GM19452 (cell line): ENCODE measurements around the gene COL18A1.
"Not testable (repeated sequence)": the region's sequence is repeated elsewhere in the genome, so short reads cannot be mapped to it uniquely, and the experiment has no call there.

Source experiments
- ATAC-seq: cut with Tn5 transposase; IDR thresholded peaks from one replicate; pipeline ENCODE4 v1.9.1; 2021; ENCODE audit not compliant: unreplicated experiment

COL18A1 gene

DNA sequence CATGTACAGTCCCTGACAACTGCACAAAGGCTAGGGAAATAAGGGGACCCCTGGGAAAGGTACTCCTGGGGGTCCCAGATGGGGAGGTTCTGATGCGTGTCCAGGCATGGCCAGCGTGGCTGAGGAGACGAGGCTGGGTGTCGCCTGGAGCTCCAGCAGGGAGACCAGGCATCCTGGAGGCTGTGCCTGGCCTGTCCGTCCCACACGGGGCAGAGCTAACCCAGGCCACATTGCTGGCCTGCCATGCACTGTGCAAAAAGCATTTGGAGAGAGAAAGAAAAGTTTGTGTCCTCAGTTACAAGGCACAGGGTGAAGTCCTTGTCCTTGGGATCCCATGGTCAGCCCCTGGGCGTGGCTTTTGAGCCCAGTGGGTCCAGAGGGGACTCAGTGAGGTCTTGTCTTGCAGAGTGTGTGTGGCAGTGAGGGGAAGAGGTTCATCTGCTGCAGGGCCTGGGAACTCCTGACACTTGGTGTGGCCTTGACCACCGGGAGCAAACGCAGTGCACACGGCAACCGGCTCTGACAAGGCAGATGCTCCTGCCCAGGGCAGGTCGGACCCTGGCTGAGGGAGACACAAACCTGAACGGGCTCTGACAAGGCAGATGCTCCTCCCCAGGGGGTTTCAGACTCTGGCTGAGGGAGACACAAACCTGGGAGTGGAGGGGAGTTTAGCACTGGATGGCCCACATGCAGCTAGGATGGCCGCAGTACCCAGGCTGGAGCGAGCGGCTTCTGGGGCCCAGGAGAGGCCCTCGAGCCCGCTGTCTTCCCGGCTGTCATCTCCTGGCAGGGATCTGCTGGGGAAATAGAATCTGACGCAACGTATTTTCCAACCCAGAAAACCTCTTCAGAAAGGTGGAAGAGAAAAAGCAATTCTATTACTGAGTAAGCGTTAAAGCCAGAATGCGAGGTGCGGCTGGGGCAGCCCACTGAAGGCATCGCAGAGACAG is 37.3 kb upstream of the COL18A1 start:
- no peak for ATAC-seq

DNA sequence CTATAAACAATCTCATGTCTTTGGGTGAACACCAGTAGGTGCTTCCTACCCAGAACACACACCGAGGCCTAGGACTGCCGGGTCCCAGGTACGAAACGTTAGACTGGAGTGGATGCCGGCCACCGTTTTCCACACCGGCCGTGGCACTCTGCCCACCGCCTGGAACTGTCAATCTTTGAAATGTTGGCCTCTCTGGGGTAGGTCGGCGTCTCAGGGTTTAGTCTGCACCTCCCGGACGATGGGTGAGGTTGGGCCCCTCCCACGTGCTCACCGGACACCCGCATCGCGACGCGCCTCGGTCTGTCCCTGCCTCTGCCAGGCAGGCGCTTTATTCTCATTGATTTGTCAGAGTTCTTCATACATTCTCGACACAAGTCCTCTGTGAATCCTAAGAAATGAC is 35.9 kb upstream of the COL18A1 start:
- not testable (repeated sequence) for ATAC-seq

DNA sequence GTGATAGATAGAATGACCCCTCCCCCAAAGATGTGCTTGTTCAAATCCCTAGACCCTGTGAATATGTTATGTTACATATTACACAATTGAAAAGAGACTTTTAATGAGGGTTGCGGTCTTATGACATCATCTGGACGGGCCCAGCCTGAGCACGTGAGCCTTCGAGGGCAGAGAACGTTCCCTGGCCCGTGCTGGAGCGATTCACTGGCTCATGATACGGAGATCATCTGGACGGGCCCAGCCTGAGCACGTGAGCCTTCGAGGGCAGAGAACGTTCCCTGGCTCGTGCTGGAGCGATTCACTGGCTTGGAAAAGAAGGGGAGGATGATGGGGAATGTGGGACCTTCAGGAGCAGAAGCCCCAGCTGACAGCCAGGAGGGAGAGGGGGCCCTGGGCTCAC is 34.4 kb upstream of the COL18A1 start:
- no peak for ATAC-seq

DNA sequence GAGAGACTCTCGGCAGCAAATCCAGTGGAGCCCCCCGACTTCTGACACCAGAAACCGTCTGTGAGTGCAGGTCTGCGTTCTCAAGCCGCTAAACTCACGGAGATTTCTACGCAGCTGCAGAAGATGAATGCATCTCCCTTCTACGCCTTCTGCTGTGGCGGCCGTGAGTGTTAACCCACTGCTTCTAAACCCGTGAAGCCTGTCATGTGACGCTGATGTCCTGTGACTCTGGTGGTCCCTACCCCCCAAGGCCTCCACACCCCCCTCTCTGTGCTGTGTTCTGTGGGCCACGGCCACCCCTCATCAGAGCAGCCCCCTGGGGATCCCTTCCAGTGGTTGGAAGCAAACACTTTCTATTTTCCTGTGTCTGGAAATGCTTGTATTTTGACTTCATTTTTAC is 33.9 kb upstream of the COL18A1 start:
- no peak for ATAC-seq

DNA sequence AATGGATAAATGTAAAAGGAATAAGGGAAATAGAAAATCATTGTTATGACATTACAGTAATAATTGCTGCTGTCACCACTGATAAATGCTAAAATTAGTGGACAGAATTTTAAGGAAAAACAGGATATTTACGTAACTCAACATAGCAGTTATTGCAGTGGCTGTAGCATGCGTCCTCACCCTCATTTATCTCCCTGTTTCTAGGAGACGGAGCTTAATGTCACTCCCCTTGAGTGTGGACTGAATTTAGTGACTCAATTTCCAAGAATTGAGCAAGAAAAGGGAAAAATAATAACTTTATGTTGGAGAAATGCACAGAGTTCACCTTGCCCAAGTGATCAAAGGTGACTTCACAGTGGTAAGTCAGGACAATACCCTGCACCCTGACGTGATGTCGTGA is 33.3 kb upstream of the COL18A1 start:
- ATAC-seq = no peak

DNA sequence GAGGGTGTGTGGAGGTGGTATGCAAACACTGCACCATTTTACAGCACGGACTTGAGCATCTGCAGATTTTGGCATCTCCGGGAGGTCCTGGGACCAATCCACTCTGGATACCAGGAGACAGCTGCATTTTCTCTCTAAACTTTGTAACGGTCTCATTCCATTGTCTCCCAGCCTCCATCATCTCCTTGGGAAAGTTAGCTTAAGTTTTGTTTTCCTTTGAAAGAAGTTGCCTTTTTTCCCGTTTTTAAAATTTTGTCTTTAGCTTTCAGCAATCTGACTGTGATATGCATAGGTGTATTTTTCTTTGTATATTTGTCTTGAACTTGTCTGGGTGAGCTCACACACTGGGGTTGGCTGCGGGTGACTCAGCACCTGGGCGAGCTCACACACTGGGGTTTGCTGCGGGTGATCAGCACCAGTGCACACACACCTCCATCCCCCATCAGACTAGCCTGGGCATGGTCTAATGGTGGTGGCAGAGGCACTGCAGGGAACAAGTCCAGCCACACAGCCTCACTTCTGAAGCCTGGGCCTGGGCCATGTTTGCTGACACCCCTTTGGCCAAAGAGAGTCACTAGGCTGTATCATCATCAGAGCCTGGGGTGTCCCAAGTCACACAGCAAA is 32.1 kb upstream of the COL18A1 start:
- ATAC-seq = no peak

DNA sequence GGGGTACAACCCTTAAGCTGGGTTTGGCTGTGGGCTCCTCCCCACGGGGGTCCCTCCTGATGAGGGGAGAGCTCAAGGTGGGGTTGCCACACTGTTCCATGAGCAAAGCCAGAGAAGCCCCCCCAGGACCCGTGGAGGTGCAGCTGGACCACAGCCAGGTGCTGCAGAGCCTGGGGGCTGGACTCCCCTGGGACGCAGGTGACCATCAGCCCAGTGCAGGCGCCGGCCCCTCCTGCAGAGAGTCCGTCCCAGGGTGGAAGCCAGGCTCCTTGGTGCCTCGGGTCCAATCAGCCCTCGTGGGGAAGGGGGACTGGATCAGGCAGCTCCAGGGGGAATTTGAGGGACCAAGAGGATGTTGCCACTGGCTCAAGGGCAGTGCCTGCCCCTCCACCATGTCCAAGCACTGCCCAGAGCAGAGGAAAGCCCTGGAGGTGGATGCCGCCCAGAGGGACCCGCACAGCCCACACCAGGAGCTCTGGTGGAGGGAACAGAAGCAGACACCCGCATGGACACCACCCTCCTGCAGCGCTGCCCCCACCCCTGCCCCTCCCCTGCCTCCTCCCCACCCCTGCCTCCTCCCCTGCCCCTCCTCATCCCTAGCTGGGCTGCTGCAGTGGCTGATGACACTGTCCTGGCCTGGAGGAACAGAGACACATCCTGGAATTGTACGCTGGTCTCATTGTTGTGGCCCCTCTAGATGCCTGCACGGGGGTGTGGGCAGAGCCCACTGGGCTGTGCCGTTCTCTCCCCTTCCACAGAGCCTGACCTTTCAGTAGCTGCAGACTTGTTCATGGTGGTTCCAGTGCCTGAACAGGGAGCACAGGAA is 30.8 kb upstream of the COL18A1 start:
- no peak for ATAC-seq

DNA sequence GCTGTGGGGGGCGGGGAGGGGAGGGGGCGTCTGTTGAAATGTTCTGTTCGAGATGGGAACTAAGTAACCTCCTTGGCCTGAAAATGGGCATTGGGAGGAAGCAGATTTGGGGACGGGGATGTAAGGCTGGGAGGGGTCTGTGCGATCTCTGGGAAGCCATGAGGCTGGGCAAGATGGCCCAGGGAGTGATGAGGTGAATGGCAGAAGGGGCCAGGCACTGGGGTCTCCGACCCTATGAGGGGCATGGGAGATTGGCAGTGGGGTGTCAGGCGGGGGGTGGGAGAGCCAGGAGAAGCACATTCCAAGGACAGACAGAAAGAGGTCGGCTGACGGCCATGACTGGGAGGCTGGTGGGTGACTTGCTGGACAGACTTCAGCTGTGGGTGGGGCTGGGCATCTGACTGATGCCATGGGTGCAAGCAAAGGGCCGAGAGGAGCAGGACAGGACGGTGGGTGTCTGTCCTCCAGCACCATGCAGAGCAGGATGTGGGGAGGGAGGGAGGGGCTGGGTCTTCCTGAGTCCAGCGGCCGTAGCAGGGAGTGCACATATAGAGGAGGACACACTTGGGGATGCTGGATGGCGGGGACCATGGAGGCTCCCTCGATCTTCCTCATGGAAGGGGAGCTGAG is 30.0 kb upstream of the COL18A1 start:
- no peak for ATAC-seq

DNA sequence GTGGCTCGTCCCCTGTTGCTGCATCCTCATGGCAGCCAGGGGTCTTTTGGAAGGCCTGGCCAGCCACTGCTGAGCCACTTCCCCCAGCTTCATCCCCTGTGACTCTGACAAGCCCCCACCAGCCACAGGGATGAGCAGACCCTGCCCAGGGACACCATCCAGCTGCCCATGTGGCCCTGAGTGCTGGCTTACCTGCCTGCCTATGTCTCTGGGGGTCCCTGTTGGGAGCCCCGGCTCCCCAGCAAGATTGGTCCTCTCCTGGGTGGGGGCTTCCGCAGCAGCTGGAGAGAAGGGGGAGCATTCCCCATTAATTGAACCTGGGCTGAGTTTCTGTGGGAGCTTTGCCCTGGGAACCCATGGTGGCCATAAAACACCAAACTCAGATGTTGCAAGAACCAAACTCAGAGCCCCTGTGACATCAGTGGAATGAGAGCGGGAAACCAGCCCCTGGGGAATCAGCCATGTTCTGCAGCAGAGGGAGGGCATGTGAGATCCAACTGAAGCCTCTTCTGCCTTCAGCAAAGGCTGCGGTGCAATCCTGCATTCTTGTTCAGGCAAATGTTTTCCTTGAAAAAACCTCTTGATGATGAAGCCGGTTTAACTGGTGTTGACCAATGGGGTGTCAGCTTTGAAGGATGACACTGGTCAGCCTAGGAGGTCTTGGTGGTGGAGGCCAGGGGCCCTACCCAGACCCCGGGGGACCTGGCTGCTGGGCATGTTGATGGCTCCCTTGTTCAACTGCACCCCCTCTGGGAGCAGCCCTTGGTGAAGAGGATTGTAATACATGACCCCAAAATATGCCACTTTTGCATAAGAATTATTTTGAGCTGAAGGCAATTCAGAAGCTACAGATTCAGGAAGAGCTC is 28.3 kb upstream of the COL18A1 start:
- no peak for ATAC-seq

DNA sequence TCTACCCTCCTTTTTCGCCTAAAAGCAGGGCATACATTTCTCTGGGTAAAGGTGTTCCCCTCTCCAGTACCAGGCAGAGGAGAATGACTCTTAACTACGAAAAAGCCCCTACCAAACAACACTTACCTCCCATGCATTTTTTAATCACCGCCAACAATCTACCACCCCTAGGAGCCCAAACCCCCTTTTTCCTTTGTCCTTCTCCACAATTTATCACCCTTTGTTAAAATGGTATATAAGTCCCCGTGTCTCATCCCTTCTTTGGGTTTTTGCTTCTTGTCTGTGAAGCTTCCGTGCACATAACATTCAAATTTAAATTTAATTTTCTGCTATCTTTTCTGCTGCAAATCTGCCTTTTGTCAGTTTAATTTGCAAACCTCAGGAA is 27.6 kb upstream of the COL18A1 start:
- no peak for ATAC-seq

DNA sequence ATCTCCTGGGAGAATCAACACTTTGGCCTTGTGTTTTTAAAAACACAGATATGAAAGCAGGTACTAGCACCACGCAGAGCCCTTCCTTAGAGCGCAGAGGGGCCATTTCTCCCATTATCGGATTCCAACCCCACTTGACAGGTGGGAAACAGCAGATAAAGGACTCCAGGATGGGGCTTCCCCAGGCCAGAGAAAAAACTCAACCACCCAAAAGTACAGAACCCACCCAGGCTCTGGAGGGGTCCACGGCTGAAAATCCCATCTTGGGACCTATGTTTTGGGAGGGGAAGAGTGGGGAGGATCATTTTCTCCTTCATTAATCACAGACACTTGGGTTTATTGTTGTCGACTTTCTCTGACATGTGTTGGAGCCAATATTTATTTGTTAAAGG is 27.1 kb upstream of the COL18A1 start:
- no peak for ATAC-seq

DNA sequence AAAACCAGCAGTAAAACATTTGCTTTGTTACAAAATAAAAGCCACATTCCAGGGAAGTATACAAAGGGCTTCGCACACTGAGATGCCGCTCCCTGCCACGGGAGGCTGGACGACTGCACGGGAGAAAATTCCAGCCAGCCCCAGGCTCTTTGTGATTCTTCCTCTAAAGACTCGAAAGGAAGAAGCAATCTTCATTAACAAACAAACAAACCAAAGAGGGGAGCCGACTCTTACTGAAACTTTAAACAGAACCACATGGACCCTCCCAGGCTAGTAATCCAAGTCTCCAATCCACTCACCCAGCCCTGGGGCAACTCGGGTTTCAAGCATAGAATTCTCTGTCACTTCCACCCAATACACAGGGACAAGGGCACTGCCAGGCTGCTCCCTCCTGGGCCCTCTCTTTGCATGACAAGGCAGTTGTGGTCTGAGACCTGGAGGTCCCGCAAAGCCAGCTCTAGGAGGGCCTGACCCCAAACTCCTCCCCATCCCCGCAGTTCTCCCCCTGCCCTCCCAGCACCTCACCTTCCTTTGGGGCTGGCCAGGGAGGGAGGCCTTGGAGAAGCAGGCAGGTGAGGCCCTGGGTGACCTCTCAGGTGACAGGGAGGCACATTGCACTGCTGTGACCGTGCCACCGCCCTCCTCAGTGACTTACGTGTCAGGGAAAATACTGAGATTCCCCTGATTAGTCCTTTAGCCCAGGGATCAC is 26.6 kb upstream of the COL18A1 start:
- no peak for ATAC-seq

DNA sequence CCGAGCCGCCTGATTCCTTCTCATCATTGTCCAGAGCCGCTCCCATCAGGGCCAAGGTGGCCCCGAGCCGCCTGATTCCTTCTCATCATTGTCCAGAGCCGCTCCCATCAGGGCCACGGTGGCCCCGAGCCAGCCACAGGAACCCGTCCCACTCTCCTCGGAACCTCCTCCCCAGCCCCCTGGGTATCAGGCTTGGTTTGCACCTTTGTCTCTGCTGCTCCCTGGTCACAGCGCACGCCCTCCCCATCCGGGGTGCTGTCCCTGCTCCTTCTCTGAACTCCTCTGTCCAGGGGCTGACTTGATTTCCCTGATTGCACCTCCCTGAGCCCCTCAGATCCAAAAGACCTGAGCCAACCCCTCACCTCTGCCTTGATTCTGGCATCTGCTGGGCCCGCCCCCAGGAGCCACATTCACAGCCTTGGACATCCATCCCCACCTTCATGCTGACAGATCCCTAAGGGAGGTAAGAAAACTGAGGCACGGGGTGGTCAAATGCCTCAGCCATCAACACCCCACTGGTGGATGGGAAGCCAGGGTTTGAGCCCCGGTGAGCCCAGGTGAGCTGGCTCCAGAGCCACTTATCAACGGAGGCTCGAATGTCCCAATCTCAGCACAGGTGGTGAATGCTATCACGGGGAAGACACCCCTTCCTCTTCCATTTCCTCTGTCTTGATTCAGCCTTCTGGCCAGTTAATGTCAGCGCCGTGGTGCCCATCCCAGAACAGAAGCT is 25.6 kb upstream of the COL18A1 start:
- ATAC-seq = no peak

DNA sequence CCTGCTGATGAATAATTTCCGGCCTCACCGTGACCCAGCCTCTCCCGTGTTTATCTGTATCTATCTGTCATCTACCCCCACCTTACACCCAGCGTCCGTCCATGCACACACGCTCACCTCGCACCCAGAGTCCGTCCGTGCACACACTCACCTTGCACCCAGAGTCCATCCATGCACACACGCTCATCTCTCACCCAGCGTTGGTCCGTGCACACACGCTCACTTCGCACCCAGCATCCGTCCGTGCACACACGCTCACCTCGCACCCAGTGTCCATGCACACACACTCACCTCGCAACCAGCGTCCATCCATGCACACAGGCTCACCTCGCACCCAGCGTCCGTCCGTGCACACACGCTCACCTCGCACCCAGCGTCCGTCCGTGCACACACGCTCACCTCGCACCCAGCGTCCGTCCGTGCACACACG is 25.0 kb upstream of the COL18A1 start:
- ATAC-seq = no peak

DNA sequence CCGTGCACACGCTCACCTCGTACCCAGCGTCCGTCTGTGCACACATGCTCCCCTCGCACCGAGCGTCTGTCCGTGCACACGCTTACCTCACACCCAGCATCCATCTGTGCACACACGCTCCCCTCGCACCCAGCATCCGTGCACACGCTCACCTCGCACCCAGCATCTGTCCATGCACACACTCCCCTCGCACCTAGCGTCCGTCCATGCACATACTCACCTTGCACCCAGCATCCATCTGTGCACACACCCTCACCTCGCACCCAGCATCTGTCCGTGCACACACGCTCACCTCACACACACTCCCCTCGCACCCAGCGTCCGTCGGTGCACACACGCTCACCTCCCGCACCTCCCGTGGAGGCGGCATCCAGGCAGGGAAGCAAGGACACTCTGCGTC is 24.4 kb upstream of the COL18A1 start:
- ATAC-seq = no peak

DNA sequence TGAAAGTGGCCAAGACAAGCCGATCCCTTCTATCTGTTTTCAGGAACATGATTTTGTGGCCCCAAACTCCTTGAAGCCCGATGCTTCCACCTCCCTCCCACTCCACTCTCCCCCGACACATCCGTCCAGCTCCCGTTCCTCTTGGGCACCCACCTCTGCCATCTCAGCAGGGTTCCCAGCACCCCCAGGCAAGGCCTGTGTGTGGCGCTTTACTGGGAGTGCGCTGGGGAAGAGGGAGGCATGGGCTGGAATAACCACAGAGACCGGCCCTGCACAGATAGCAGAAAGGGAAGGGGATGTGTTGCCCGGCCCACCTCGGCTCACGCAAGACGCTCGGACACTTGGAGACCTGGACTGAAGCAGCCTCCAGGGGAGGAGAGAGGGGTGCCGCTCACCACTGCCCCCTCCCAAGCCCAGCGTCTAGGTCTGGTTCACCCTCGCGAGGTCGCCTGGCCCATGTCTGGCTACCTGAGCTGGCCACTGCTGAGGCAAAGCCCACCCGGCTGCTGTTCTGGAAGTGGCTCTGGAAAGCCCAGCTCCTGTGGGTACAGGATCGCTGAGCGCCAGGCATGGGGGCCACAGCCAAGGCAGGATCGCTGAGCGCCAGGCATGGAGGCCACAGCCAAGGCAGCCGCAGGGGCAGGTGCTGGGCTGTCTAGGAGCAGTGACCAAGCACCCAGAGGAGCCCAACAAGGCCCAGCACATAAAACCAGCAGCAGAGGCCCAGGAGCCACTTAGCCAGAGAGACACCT is 23.8 kb upstream of the COL18A1 start:
- ATAC-seq = no peak

DNA sequence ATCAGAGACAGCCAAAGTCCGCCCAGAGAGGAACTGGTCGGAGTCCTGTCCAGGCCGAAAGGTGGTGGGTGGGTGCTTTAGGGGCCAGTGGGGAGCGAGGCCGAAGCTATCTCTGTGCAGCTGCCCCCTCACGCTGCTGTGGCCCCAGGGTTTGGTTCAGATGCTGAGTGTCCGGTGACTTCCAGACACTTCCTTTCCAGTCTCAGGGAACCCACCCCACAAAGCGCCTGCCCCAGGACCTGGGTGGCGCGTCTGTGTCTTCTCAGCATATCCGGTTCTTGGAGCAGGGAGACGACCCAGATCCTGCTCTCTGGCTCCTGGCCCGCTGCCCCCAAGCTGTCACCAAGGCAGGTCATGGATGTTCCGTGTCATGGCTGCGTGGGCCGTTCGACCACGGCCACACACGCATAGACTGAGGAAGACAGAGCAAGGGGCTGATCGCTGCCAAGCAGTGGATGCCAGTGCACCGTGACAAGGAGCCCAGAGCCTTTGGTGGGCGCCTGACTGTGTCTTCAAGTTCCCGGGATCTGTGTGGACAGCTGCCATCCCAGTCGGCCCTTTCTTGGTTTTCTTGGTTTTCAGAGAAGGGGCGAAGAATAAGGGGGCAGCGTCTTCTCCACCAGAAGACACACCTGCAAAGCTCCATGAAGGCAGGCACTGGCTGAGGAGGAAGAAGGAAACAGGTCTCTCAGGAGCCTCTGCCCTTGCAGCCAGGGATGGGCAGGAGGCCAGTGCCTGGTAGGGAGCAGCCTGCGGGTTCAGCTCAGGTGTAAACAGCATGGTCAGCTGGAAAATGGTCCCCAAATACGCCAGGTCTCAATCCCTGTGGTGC is 22.9 kb upstream of the COL18A1 start:
- no peak for ATAC-seq

DNA sequence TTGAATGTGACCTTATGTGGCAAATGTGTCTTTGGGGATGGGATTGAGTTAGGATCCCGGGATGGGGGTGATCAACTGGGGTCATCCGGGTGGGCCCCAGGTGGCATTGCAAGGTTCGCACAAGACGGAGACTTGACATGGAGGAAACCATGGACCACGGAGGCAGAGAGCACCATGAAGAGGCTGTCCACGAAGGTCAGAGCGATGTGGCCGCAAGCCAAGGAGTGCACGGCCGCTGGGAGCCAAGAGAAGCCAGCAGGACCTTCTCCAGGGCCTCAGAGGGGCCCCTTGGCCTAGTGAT is 22.3 kb upstream of the COL18A1 start:
- ATAC-seq = no peak
